SK-N-SH (cell line): ENCODE data around the gene ZNF417. TPM values are rescaled to one million over a fixed set of nuclear protein-coding genes. Genes with fewer than 3 reads are reported as not detected.

ENCODE experiments used
- CTCF ChIA-PET: fragments of 300-600, 350-600 bp; formaldehyde crosslinking; extraction: SDS; loops from one replicate; lab custom pipeline; 2021; lab: Yijun Ruan, JAX
- POLR2A ChIA-PET: fragments of 350-600 bp; sonication (Branson Sonifier 250); formaldehyde crosslinking; extraction: SDS; loops from one replicate; lab custom pipeline; 2020; ENCODE audit warnings: antibody characterized with exemption, inconsistent platforms; lab: Yijun Ruan, JAX
- DNase-seq: peaks from one replicate; pipeline ENCODE4 v3.0.0; 2012
- H2AFZ ChIP-seq: fragments of 200-600 bp; sonication (generic); 2 replicates; pipeline ENCODE4 v1.8.1; 2016; ENCODE audit warnings: antibody characterized with exemption, mild to moderate bottlenecking, low read depth
- H3F3A ChIP-seq: fragments of 200-600 bp; sonication (generic); replicated peaks from 2 replicates; pipeline ENCODE3; 2016; ENCODE audit warnings: antibody characterized with exemption, mild to moderate bottlenecking; ENCODE audit not compliant: insufficient read depth
- H3K27ac ChIP-seq, 2 experiments: fragments of 200-500 bp in 1 of 2; fragments of 200-600 bp in 1 of 2; sonication (Bioruptor generic) in 1 of 2; sonication (generic), shearing (Covaris generic) in 1 of 2; 2 replicates each; pipeline versions ENCODE4 v1.5.1 to v1.6.1; 2014 to 2016; ENCODE audit warnings: low read depth in 2 of 2, inconsistent platforms in 1 of 2, low read length in 1 of 2, mild to moderate bottlenecking in 1 of 2, mixed read lengths in 1 of 2
- H3K27me3 ChIP-seq: fragments of 200-600 bp; sonication (generic), shearing (Covaris generic); 2 replicates; pipeline ENCODE4 v1.6.1; 2016; ENCODE audit warnings: mixed run types; ENCODE audit not compliant: insufficient read depth
- H3K36me3 ChIP-seq, 2 experiments: fragments of 200-500 bp in 1 of 2; fragments of 200-600 bp in 1 of 2; sonication (Bioruptor generic) in 1 of 2; sonication (generic) in 1 of 2; replicated peaks in 1 of 2; 2 replicates each; pipeline versions ENCODE3 to v1.5.1; 2014 to 2016; ENCODE audit warnings: low read length in 1 of 2, mild to moderate bottlenecking in 1 of 2; ENCODE audit not compliant: insufficient read depth in 2 of 2, control insufficient read depth in 1 of 2
- H3K4me1 ChIP-seq, 2 experiments: fragments of 200-500 bp in 1 of 2; fragments of 200-600 bp in 1 of 2; sonication (Bioruptor generic) in 1 of 2; sonication (generic), shearing (Covaris generic) in 1 of 2; 2 replicates each; pipeline versions ENCODE4 v1.5.1 to v1.6.1; 2014 to 2016; ENCODE audit warnings: low read depth in 1 of 2, low read length in 1 of 2, mixed run types in 1 of 2; ENCODE audit not compliant: insufficient read depth in 2 of 2, control insufficient read depth in 1 of 2
- H3K4me2 ChIP-seq: fragments of 200-600 bp; sonication (generic), shearing (Covaris generic); 2 replicates; pipeline ENCODE4 v1.6.1; 2017; ENCODE audit warnings: mixed run types
- H3K4me3 ChIP-seq, 2 experiments: fragments of 200-500 bp in 1 of 2; fragments of 200-600 bp in 1 of 2; sonication (Bioruptor generic) in 1 of 2; sonication (generic), shearing (Covaris generic) in 1 of 2; 2 replicates each; pipeline versions ENCODE4 v1.5.1 to v1.8.1; 2014 to 2016; ENCODE audit warnings: low read depth in 2 of 2, inconsistent platforms in 1 of 2, low read length in 1 of 2, mild to moderate bottlenecking in 1 of 2, mixed read lengths in 1 of 2, moderate library complexity in 1 of 2
- H3K79me2 ChIP-seq: fragments of 200-600 bp; sonication (generic); 2 replicates; pipeline ENCODE4 v1.8.1; 2017; ENCODE audit warnings: mild to moderate bottlenecking; ENCODE audit not compliant: insufficient read depth
- H3K9ac ChIP-seq: fragments of 200-600 bp; sonication (generic); 2 replicates; pipeline ENCODE4 v1.6.1; 2017; ENCODE audit warnings: mixed run types
- H3K9me2 ChIP-seq: fragments of 200-600 bp; sonication (generic); 2 replicates; pipeline ENCODE4 v1.6.1; 2017; ENCODE audit warnings: mixed run types
- H3K9me3 ChIP-seq: fragments of 200-600 bp; sonication (generic); 2 replicates; pipeline ENCODE4 v1.6.1; 2017; ENCODE audit warnings: mixed run types, mild to moderate bottlenecking, moderate library complexity
- H4K20me1 ChIP-seq: fragments of 200-600 bp; sonication (generic); 2 replicates; pipeline ENCODE4 v1.6.1; 2017; ENCODE audit warnings: mild to moderate bottlenecking, mixed run types; ENCODE audit not compliant: insufficient read depth
- CHD2 ChIP-seq: fragments of 150-350 bp; IDR thresholded peaks from 2 replicates; pipeline ENCODE4 v1.6.1; 2018; ENCODE audit warnings: low read length; ENCODE audit not compliant: partially characterized antibody
- CTCF ChIP-seq: fragments of 200-600 bp; sonication (generic); IDR thresholded peaks from 2 replicates; pipeline ENCODE4 v1.6.1; 2017; ENCODE audit warnings: antibody characterized with exemption, mild to moderate bottlenecking, moderate library complexity
- FOSL2 ChIP-seq: IDR thresholded peaks from 2 replicates; pipeline ENCODE4 v1.4.0; 2012; ENCODE audit warnings: low read depth, mild to moderate bottlenecking, moderate library complexity, borderline replicate concordance
- FOXJ3 ChIP-seq: sonication (generic); formaldehyde crosslinking; IDR thresholded peaks from 2 replicates; pipeline ENCODE4 v1.5.1; 2020; ENCODE audit warnings: mild to moderate bottlenecking, missing genetic modification reagents
- FOXM1 ChIP-seq: IDR thresholded peaks from 2 replicates; pipeline ENCODE4 v1.4.0; 2012; ENCODE audit warnings: low read depth, mild to moderate bottlenecking
- MEF2A ChIP-seq: IDR thresholded peaks from 2 replicates; pipeline ENCODE4 v1.4.0; 2012; ENCODE audit warnings: low read depth, borderline replicate concordance
- NFIC ChIP-seq: IDR thresholded peaks from 2 replicates; pipeline ENCODE4 v1.4.0; 2012; ENCODE audit warnings: borderline replicate concordance
- PBX3 ChIP-seq: IDR thresholded peaks from 2 replicates; pipeline ENCODE4; 2012
- POLR2AphosphoS5 ChIP-seq: IDR thresholded peaks from 2 replicates; pipeline ENCODE4 v1.6.1; 2012; ENCODE audit warnings: low read depth, low read length
- RAD21 ChIP-seq: IDR thresholded peaks from 2 replicates; pipeline ENCODE4 v1.6.1; 2012; ENCODE audit warnings: mild to moderate bottlenecking, low read length
- RCOR1 ChIP-seq: fragments of 150-350 bp; IDR thresholded peaks from 2 replicates; pipeline ENCODE4 v1.6.1; 2017; ENCODE audit warnings: antibody characterized with exemption, low read length
- RFX5 ChIP-seq: IDR thresholded peaks from 2 replicates; pipeline ENCODE4 v1.6.1; 2012; ENCODE audit warnings: mild to moderate bottlenecking, improper control_type of control experiment, low read length
- RXRA ChIP-seq: IDR thresholded peaks from 2 replicates; pipeline ENCODE4 v1.4.0; 2012; ENCODE audit warnings: low read depth, mild to moderate bottlenecking, borderline replicate concordance
- SMC3 ChIP-seq: IDR thresholded peaks from 2 replicates; pipeline ENCODE4 v1.6.1; 2012; ENCODE audit warnings: low read depth, low read length, improper control_type of control experiment
- TAF1 ChIP-seq: IDR thresholded peaks from 2 replicates; pipeline ENCODE4 v1.6.1; 2012; ENCODE audit warnings: low read depth, mild to moderate bottlenecking, low read length, moderate library complexity, borderline replicate concordance
- USF1 ChIP-seq: IDR thresholded peaks from 2 replicates; pipeline ENCODE4 v1.4.0; 2012; ENCODE audit warnings: low read depth, borderline replicate concordance
- YY1 ChIP-seq: IDR thresholded peaks from 2 replicates; pipeline ENCODE4 v1.4.0; 2012; ENCODE audit warnings: low read depth, mild to moderate bottlenecking
- WGBS: methylation state at CpG from one replicate; pipeline ENCODE4 v1.1.6; 2017; ENCODE audit warnings: low lambda C conversion rate; 5-methylcytosine and 5-hydroxymethylcytosine counted together
- polyA plus RNA-seq, 3 experiments: library from polyadenylated mRNA; depleted of rRNA; stranded (reverse); fragments of >200 nt; gene quantifications; 2 replicates each; pipeline ENCODE4 v1.2.3, GENCODE V29; 2012
- TF ChIP-seq, protein P1 (sequence below): IDR thresholded peaks from 2 replicates; pipeline ENCODE4 v1.4.0; 2012; ENCODE audit warnings: low read depth
- TF ChIP-seq, protein P2 (sequence below): fragments of 150-350 bp; IDR thresholded peaks from 2 replicates; pipeline ENCODE4 v1.6.1; 2017; ENCODE audit warnings: antibody characterized with exemption, low read length, low read depth, borderline replicate concordance

Gene ZNF417
- polyA plus RNA-seq, 1 of the 3 experiments (the other 2 are of a cell fraction): 1.7 TPM

- no peak within 1 kb of the TSS for H3K27ac ChIP-seq
- H3K4me1 ChIP-seq: no peaks in the 10 kb centered on the region
- no peak within 1 kb of the TSS for H3K4me3 ChIP-seq
- peaks cover 5% of the 10 kb centered on the region; the same call in 1 of the 2 replicates for H3K79me2 ChIP-seq
- TF ChIP-seq NFIC: no peak
- no peak for TF ChIP-seq RCOR1
- TF ChIP-seq CHD2: no peak
- TF ChIP-seq FOSL2: no peak
- no peak for TF ChIP-seq TAF1
- no peak for TF ChIP-seq USF1
- TF ChIP-seq RFX5: no peak
- no peaks in the 10 kb centered on the region for H4K20me1 ChIP-seq
- WGBS: 62% methylated on average over 51 of the region's 54 CpGs
- H3K9ac ChIP-seq: no peak within 1 kb of the TSS
- H3K27me3 ChIP-seq: no peaks in the 10 kb centered on the region
- H3K9me3 ChIP-seq: no peaks in the 10 kb centered on the region
- no peak within 1 kb of the TSS for H2AFZ ChIP-seq
- H3K36me3 ChIP-seq: peaks cover 0 to 22% of the 10 kb centered on the region in 2 experiments
- no peaks in the 10 kb centered on the region for H3K9me2 ChIP-seq
- ChIA-PET POLR2A (no interaction called here), CTCF (no interaction called here)
- no peak for DNase-seq
- H3K4me2 ChIP-seq: no peak within 1 kb of the TSS
- no peaks in the 10 kb centered on the region for H3F3A ChIP-seq
Observed at GRCh38 chr19:57934820-57935665, 18.7 kb upstream of the ZNF417 start, which contains the start of gene ZNF418. ZNF418 (minus strand) TSS chr19:57935402; CDS start chr19:57933822, 1,580 bp downstream.

- H3K27me3 ChIP-seq: no peaks in the 10 kb centered on the region
- POLR2A ChIA-PET: no interaction called here
- 67% methylated on average over 4 of the region's 4 CpGs for WGBS
Observed at GRCh38 chr19:57927587-57927986, 11.2 kb upstream of the ZNF417 start.

More at GRCh38 chr19:57927587-57927986, 11.2 kb upstream of the ZNF417 start:
- no peak for DNase-seq
- Histone ChIP-seq H4K20me1 (no peaks in the 10 kb centered on the region), H3K79me2 (no peaks in the 10 kb centered on the region), H3K9ac (no peak overlapping the region), H3K36me3 (no peaks in the 10 kb centered on the region), H3K27ac (no peak overlapping the region), H3K9me3 (no peaks in the 10 kb centered on the region), H3K4me2 (no peak overlapping the region), H3F3A (no peaks in the 10 kb centered on the region), H3K4me1 (no peaks in the 10 kb centered on the region), H2AFZ (no peak overlapping the region), H3K9me2 (no peaks in the 10 kb centered on the region), H3K4me3 (no peak overlapping the region)
- TF ChIP-seq SMC3 (no peak), CTCF (no peak), RCOR1 (no peak), CHD2 (no peak), RAD21 (no peak), NFIC (no peak), RFX5 (no peak), FOSL2 (no peak), FOXJ3 (no peak), RXRA (no peak), FOXM1 (no peak), POLR2AphosphoS5 (no peak), MEF2A (no peak), YY1 (no peak), PBX3 (no peak)
- TF ChIP-seq, protein P1, sequence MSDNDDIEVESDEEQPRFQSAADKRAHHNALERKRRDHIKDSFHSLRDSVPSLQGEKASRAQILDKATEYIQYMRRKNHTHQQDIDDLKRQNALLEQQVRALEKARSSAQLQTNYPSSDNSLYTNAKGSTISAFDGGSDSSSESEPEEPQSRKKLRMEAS: no peak
- TF ChIP-seq, protein P2, sequence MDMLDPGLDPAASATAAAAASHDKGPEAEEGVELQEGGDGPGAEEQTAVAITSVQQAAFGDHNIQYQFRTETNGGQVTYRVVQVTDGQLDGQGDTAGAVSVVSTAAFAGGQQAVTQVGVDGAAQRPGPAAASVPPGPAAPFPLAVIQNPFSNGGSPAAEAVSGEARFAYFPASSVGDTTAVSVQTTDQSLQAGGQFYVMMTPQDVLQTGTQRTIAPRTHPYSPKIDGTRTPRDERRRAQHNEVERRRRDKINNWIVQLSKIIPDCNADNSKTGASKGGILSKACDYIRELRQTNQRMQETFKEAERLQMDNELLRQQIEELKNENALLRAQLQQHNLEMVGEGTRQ: no peak
- CTCF ChIA-PET: no interaction called here
